Karpas-422 (cell line): ENCODE data around the gene DMD. TPM values are rescaled to one million over a fixed set of nuclear protein-coding genes. Genes with fewer than 3 reads are reported as not detected.

Experiments used
- DNase-seq: peaks from one replicate; pipeline ENCODE4 v3.0.0-alpha.2; 2015
- H2AFZ ChIP-seq: fragments of 200-600 bp; sonication (generic); 2 replicates; pipeline ENCODE4 v1.6.1; 2014; ENCODE audit warnings: antibody characterized with exemption, low read length, mixed read lengths
- H3K27ac ChIP-seq: fragments of 200-600 bp; sonication (generic); 2 replicates; pipeline ENCODE4 v1.5.1; 2014; ENCODE audit warnings: mild to moderate bottlenecking, low read length, moderate library complexity
- H3K27me3 ChIP-seq: fragments of 200-600 bp; sonication (generic); 2 replicates; pipeline ENCODE4 v1.6.1; 2014; ENCODE audit warnings: low read length, mixed read lengths
- H3K36me3 ChIP-seq: fragments of 200-600 bp; sonication (generic); 2 replicates; pipeline ENCODE4 v1.6.1; 2014; ENCODE audit warnings: low read length, mixed read lengths; ENCODE audit not compliant: insufficient read depth
- H3K4me1 ChIP-seq: fragments of 200-600 bp; sonication (generic); 2 replicates; pipeline ENCODE4 v1.6.1; 2014; ENCODE audit warnings: mild to moderate bottlenecking, low read length, mixed read lengths
- H3K4me2 ChIP-seq: fragments of 200-600 bp; sonication (generic); 2 replicates; pipeline ENCODE4 v1.6.1; 2014; ENCODE audit warnings: low read length, low read depth, mild to moderate bottlenecking; ENCODE audit not compliant: poor library complexity, severe bottlenecking
- H3K4me3 ChIP-seq: fragments of 200-600 bp; sonication (generic); 2 replicates; pipeline ENCODE4 v1.5.1; 2014; ENCODE audit warnings: mild to moderate bottlenecking, antibody characterized with exemption, low read length, mixed read lengths
- H3K79me2 ChIP-seq: fragments of 200-600 bp; sonication (generic); 2 replicates; pipeline ENCODE4 v1.6.1; 2014; ENCODE audit warnings: mild to moderate bottlenecking, low read length, mixed read lengths
- H3K9ac ChIP-seq: fragments of 200-600 bp; sonication (generic); 2 replicates; pipeline ENCODE4 v1.6.0; 2014; ENCODE audit warnings: low read length
- H3K9me2 ChIP-seq: fragments of 200-600 bp; sonication (generic), shearing (Covaris generic); replicated peaks from 2 replicates; pipeline ENCODE4 v1.6.0; 2014; ENCODE audit warnings: mild to moderate bottlenecking, low read length, moderate library complexity; ENCODE audit not compliant: insufficient read depth
- H3K9me3 ChIP-seq: fragments of 300-700, 200-600 bp; sonication (generic); 2 replicates; pipeline ENCODE4 v1.6.1; 2014; ENCODE audit warnings: low read length, mixed read lengths
- H4K20me1 ChIP-seq: fragments of 200-600 bp; sonication (generic); 2 replicates; pipeline ENCODE4 v1.6.1; 2014; ENCODE audit warnings: mild to moderate bottlenecking, antibody characterized with exemption, low read length, low read depth; ENCODE audit not compliant: insufficient read depth
- total RNA-seq: library from RNA; depleted of rRNA; stranded (reverse); fragments of >200 nt; shearing (Covaris generic); gene quantifications from 2 replicates; pipeline ENCODE4 v1.2.3, GENCODE V29; 2014; ENCODE audit warnings: low replicate concordance

Gene DMD
- total RNA-seq, 1 experiment from 2014 or later: not detected

DNA sequence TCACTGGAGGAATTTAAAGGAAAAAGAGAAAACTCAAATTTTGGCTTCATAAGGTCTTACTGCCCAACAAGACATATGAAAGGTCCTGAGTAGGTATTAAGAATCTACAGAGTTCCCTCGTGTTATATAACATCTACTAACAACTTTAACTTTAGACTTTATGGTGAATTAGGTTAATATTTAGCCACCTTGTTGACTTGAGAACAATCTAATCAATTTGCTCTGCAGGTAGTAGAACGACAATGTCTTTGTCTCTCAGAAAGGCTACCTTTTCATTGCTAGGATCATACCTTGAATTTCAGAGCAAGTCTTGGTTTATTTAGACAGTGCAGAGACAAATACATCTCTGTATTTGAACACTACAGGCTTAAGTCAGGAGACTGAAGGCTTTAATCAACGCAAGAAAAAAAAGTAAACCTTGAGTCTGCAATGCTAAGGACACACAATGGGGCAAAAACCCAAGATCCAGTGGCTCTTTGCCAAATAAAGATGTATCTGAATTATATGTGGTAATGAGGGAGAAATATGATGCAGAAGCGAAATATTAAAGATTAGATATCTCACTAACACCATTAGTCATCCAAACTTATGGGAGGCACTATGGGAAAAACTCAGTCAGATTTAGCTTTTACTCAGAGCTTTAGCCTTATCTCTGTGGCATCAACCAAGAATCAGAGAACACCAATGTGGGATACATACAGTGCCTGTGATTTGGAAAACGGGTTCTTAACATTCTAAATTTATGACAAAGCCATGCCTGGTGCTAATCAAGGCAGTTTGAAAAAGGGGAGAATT lies 2045.9 kb downstream of the DMD start:
- H3K4me1 ChIP-seq: no peaks in the 10 kb centered on the region
- no peak overlapping the region for H3K4me3 ChIP-seq
- no peaks in the 10 kb centered on the region for H3K36me3 ChIP-seq
- H3K9ac ChIP-seq: no peak overlapping the region
- no peak overlapping the region for H3K27ac ChIP-seq
- no peaks in the 10 kb centered on the region for H4K20me1 ChIP-seq
- no peaks in the 10 kb centered on the region for H3K9me2 ChIP-seq
- H3K4me2 ChIP-seq: no peak overlapping the region
- DNase-seq: no peak
- no peak overlapping the region for H2AFZ ChIP-seq
- H3K79me2 ChIP-seq: no peaks in the 10 kb centered on the region
- H3K27me3 ChIP-seq: no peaks in the 10 kb centered on the region
- H3K9me3 ChIP-seq: peaks cover 3% of the 10 kb centered on the region; the same call in 1 of the 2 replicates

DNA sequence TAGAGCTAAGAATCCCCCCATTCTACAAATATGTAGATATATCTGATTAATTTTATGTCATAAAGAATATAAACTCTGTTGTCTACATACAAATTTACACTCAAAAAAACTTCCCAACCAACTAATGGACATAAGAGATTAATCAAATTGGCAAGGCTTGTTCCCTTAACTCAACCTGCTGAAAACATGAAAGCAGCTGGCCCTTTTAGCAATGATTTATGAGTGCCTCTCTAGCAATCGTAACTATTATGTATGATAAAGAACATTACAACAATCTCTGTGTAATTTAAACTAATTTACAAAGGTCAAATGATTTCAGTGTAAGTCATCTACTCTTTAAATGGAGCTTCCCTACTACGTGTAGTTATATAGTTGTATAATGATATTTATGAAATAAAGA lies 2056.4 kb downstream of the DMD start:
- Histone ChIP-seq H3K4me1 (no peaks in the 10 kb centered on the region), H3K36me3 (no peaks in the 10 kb centered on the region), H3K79me2 (no peaks in the 10 kb centered on the region), H3K27me3 (no peaks in the 10 kb centered on the region), H3K9me2 (no peaks in the 10 kb centered on the region), H3K9ac (no peak overlapping the region), H2AFZ (no peak overlapping the region), H3K4me3 (no peak overlapping the region), H4K20me1 (no peaks in the 10 kb centered on the region), H3K27ac (no peak overlapping the region), H3K9me3 (no peaks in the 10 kb centered on the region), H3K4me2 (no peak overlapping the region)
- no peak for DNase-seq

- H3K36me3 ChIP-seq: no peaks in the 10 kb centered on the region
- H4K20me1 ChIP-seq: no peaks in the 10 kb centered on the region
- no peaks in the 10 kb centered on the region for H3K9me2 ChIP-seq
- DNase-seq: no peak
- H3K27me3 ChIP-seq: no peaks in the 10 kb centered on the region
- no peak overlapping the region for H3K4me2 ChIP-seq
- no peaks in the 10 kb centered on the region for H3K4me1 ChIP-seq
- no peak overlapping the region for H3K9ac ChIP-seq
- H3K79me2 ChIP-seq: no peaks in the 10 kb centered on the region
- no peak overlapping the region for H3K27ac ChIP-seq
- H3K4me3 ChIP-seq: no peak overlapping the region
- no peaks in the 10 kb centered on the region for H3K9me3 ChIP-seq
- H2AFZ ChIP-seq: no peak overlapping the region
Observed at GRCh38 chrX:31153475-31154047, 2057.8 kb downstream of the DMD start.

GRCh38 chrX:31147175-31147574 lies 2064.2 kb downstream of the DMD start:
- Histone ChIP-seq H3K9ac (no peak overlapping the region), H2AFZ (no peak overlapping the region), H3K4me1 (no peaks in the 10 kb centered on the region), H3K36me3 (no peaks in the 10 kb centered on the region), H3K9me3 (no peaks in the 10 kb centered on the region), H3K4me2 (no peak overlapping the region), H3K79me2 (no peaks in the 10 kb centered on the region), H3K27me3 (no peaks in the 10 kb centered on the region), H3K27ac (no peak overlapping the region), H3K9me2 (no peaks in the 10 kb centered on the region), H4K20me1 (no peaks in the 10 kb centered on the region), H3K4me3 (no peak overlapping the region)
- no peak for DNase-seq

GRCh38 chrX:31139961-31140360 lies 2071.4 kb downstream of the DMD start:
- Histone ChIP-seq H3K9ac (no peak overlapping the region), H3K27me3 (no peaks in the 10 kb centered on the region), H3K4me2 (no peak overlapping the region), H4K20me1 (no peaks in the 10 kb centered on the region), H3K4me1 (peaks cover 2% of the 10 kb centered on the region), H3K36me3 (no peaks in the 10 kb centered on the region), H2AFZ (no peak overlapping the region), H3K79me2 (no peaks in the 10 kb centered on the region), H3K9me2 (no peaks in the 10 kb centered on the region), H3K27ac (no peak overlapping the region), H3K9me3 (peaks cover 2% of the 10 kb centered on the region; the same call in 1 of the 2 replicates), H3K4me3 (no peak overlapping the region)
- DNase-seq: no peak

DNA sequence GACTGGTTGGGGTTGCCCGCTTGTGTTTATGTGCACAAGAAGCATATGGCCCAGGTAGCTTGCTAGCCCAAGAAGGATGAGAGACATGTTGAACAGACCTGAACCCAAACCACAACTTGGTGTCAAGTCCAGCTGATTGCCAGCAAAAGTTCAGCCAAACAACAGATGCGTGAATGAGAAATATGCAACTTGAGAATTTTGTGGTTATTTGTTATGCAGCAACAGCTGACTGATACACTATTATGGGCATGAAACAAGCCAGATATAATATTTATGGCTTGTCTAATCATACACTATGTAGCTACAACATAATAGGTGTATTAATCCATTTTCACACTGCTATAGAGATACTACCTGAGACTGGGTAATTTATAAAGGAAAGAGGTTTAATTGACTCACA lies 2073.2 kb downstream of the DMD start:
- no peak for DNase-seq
- Histone ChIP-seq H4K20me1 (no peaks in the 10 kb centered on the region), H3K9ac (no peak overlapping the region), H3K27me3 (no peaks in the 10 kb centered on the region), H3K4me3 (no peak overlapping the region), H3K27ac (no peak overlapping the region), H3K79me2 (no peaks in the 10 kb centered on the region), H3K4me2 (no peak overlapping the region), H2AFZ (no peak overlapping the region), H3K4me1 (peaks cover 2% of the 10 kb centered on the region), H3K36me3 (no peaks in the 10 kb centered on the region), H3K9me2 (no peaks in the 10 kb centered on the region), H3K9me3 (peaks cover 2% of the 10 kb centered on the region; the same call in 1 of the 2 replicates)

DNA sequence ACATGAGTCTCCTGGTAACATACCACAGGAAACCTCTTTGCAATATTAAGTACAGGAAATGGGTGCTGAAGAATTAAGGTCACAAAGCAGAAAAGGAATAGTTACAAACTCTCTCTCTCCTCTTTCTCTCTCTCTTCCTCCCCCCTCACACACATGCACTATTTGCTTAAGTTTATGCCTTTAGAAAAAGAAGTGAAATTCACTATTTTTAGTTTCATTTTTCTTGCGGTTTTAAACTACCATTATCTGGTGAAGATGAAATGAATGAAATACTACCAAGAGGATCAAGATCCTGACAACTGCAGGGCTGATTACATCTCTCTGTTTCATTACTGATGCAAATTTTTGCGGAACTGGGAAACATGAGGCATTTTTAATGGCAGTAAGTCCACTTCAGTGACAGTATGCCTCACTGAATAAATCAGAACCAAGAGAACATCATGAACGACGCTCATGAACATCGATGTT lies 2075.2 kb downstream of the DMD start:
- DNase-seq: no peak
- Histone ChIP-seq H3K4me2 (no peak overlapping the region), H4K20me1 (no peaks in the 10 kb centered on the region), H3K9me2 (no peaks in the 10 kb centered on the region), H3K27me3 (no peaks in the 10 kb centered on the region), H3K36me3 (no peaks in the 10 kb centered on the region), H3K27ac (no peak overlapping the region), H2AFZ (no peak overlapping the region), H3K4me1 (peaks cover 2% of the 10 kb centered on the region), H3K9ac (no peak overlapping the region), H3K4me3 (no peak overlapping the region), H3K9me3 (peaks cover 2% of the 10 kb centered on the region; the same call in 1 of the 2 replicates), H3K79me2 (no peaks in the 10 kb centered on the region)

GRCh38 chrX:31132821-31133241 lies 2078.5 kb downstream of the DMD start:
- no peaks in the 10 kb centered on the region for H3K9me2 ChIP-seq
- no peak for DNase-seq
- peaks cover 2% of the 10 kb centered on the region for H3K4me1 ChIP-seq
- H3K27me3 ChIP-seq: no peaks in the 10 kb centered on the region
- peaks cover under 1% of the 10 kb centered on the region; the same call in 1 of the 2 replicates for H3K9me3 ChIP-seq
- H3K36me3 ChIP-seq: no peaks in the 10 kb centered on the region
- H3K79me2 ChIP-seq: no peaks in the 10 kb centered on the region
- no peaks in the 10 kb centered on the region for H4K20me1 ChIP-seq
- H3K4me3 ChIP-seq: no peak overlapping the region
- H3K27ac ChIP-seq: no peak overlapping the region
- H2AFZ ChIP-seq: no peak overlapping the region
- no peak overlapping the region for H3K9ac ChIP-seq
- no peak overlapping the region for H3K4me2 ChIP-seq
